Ovary (tissue), 9 donors: ENCODE measurements around the gene MPIG6B. TPM values are rescaled to one million over a fixed set of nuclear protein-coding genes. Genes with fewer than 3 reads are reported as not detected.

Source experiments
- DNase-seq, 5 donors: peaks; one replicate each; pipeline ENCODE4 v3.0.0-alpha.2; 2019 to 2020
- H3K27ac ChIP-seq, 2 donors: fragments of 200-600 bp; one replicate each; pipeline versions ENCODE4 v1.5.1 to v1.8.0; 2019 to 2022
- H3K27me3 ChIP-seq: fragments of 200-600 bp; one replicate; pipeline ENCODE4 v1.8.0; 2022
- H3K36me3 ChIP-seq: fragments of 200-600 bp; sonication (generic); one replicate; pipeline ENCODE4 v1.5.1; 2019
- H3K4me1 ChIP-seq: one replicate; pipeline ENCODE4 v1.8.1; 2013; ENCODE audit warnings: mild to moderate bottlenecking, moderate library complexity; ENCODE audit not compliant: insufficient read depth
- H3K4me3 ChIP-seq: fragments of 200-600 bp; sonication (generic); one replicate; pipeline ENCODE4 v1.5.1; 2017
- H3K9me3 ChIP-seq, 2 donors: fragments of 200-600 bp in 1 of 2; sonication (generic) in 1 of 2; one replicate each; pipeline versions ENCODE4 v1.5.1 to v1.8.1; 2013 to 2019; ENCODE audit warnings: mild to moderate bottlenecking in 1 of 2, moderate library complexity in 1 of 2
- CTCF ChIP-seq, 3 donors: fragments of 450-650 bp in 2 of 3; fragments of 200-600 bp in 1 of 3; IDR thresholded peaks; one replicate each; pipeline versions ENCODE4 v1.5.1 to v1.8.0; 2016 to 2022; ENCODE audit warnings: antibody characterized with exemption in 3 of 3, mild to moderate bottlenecking in 1 of 3
- EP300 ChIP-seq: sonication (generic); formaldehyde crosslinking; IDR thresholded peaks from one replicate; pipeline ENCODE4 v1.6.1; 2017; ENCODE audit warnings: antibody characterized with exemption
- POLR2A ChIP-seq: fragments of 450-650 bp; IDR thresholded peaks from one replicate; pipeline ENCODE4 v1.6.1; 2017; ENCODE audit warnings: antibody characterized with exemption, mild to moderate bottlenecking, moderate library complexity
- WGBS, 3 donors: extraction: QIAGEN DNeasy Blood & Tissue Kit in 1 of 3; methylation state at CpG; one replicate each; pipeline versions ENCODE4 v1.1.5 to v1.1.7; 2013 to 2017; 5-methylcytosine and 5-hydroxymethylcytosine counted together
- intact Hi-C, 4 donors: fragments of 100-400 bp; cut with DNase I; formaldehyde crosslinking; loops; one replicate each; pipeline versions ENCODE4 v1.11.0 to v1.15.1; 2022 to 2023
- polyA plus RNA-seq, 2 donors: library from polyadenylated mRNA; stranded (reverse); fragments of 200-250 nt in 1 of 2; fragments of 350-450 nt in 1 of 2; fragmentation: Illumina TruSeq in 1 of 2; extraction: RNeasy Lipid Tissue Mini Kit (QIAGEN cat#74804) in 1 of 2; gene quantifications; one replicate each; pipeline ENCODE4 v1.2.3, GENCODE V29; 2013 to 2014
- total RNA-seq, 7 donors: library from RNA; depleted of rRNA in 2 of 7; stranded (reverse); fragments of >200 nt in 2 of 7; fragmentation: NEBNext Ultra II Directional in 3 of 7; extraction: Animal tissue kit (Norgen Biotek cat#: 25700) in 3 of 7; gene quantifications; one replicate each; pipeline versions ENCODE4 v1.1.0 to v1.2.4, GENCODE V29; 2016 to 2023
- donor health status: DM: no; HTN: no; CAD: no; lungs with moderate emphysema.
- donor health status: DM: no; HTN: no; CAD: no.
- donor health status: Bipolar disorder and iron deficiency.
- donor health status: DM: yes; HTN: yes; CAD: no.
- donor health status: DM: no; HTN: no; CAD: no.
- donor health status: DM: yes; HTN: yes; CAD: no.

Gene MPIG6B
- total and polyA plus RNA-seq, 9 donors: 0.06 to 0.94 (median 0.60) TPM; not detected in 4

- H3K4me1 ChIP-seq: no peaks in the 10 kb centered on the region
- no peaks in the 10 kb centered on the region for H3K36me3 ChIP-seq
- no peak overlapping the region for H3K27ac ChIP-seq
- no peaks in the 10 kb centered on the region for H3K9me3 ChIP-seq
- no peak for DNase-seq
- intact Hi-C loops: no loop called here
- no peak overlapping the region for H3K4me3 ChIP-seq
- WGBS, 3 donors: 87 to 90% (median 87%) methylated on average over 6 of the region's 6 CpGs
- H3K27me3 ChIP-seq: no peaks in the 10 kb centered on the region
- TF ChIP-seq EP300 (no peak), CTCF (IDR thresholded peaks at IDR 0.05) (no peak), POLR2A (no peak)
These were observed 29.6 kb upstream of the MPIG6B start for GRCh38 chr6:31693535-31693934.

- no peak for TF ChIP-seq POLR2A
- TF ChIP-seq CTCF (IDR thresholded peaks at IDR 0.05): no peak
- TF ChIP-seq EP300: no peak
- no peak for DNase-seq
- intact Hi-C loops: no loop called here
- Histone ChIP-seq H3K9me3 (no peaks in the 10 kb centered on the region), H3K27me3 (no peaks in the 10 kb centered on the region), H3K4me3 (no peak overlapping the region), H3K36me3 (no peaks in the 10 kb centered on the region), H3K27ac (no peak overlapping the region), H3K4me1 (peaks cover 8% of the 10 kb centered on the region)
- 44 to 50% (median 46%) methylated on average over 3 of the region's 3 CpGs for WGBS, 3 donors
These were observed 25.6 kb upstream of the MPIG6B start for GRCh38 chr6:31697555-31697954.

- Histone ChIP-seq H3K9me3 (no peaks in the 10 kb centered on the region), H3K27me3 (no peaks in the 10 kb centered on the region), H3K36me3 (no peaks in the 10 kb centered on the region), H3K27ac (no peak overlapping the region), H3K4me3 (no peak overlapping the region), H3K4me1 (peaks cover 11% of the 10 kb centered on the region)
- DNase-seq: no peak
- intact Hi-C loops: no loop called here
- no peak for TF ChIP-seq POLR2A
- no peak for TF ChIP-seq CTCF (IDR thresholded peaks at IDR 0.05)
- no peak for TF ChIP-seq EP300
- 86 to 89% (median 87%) methylated on average over 5 of the region's 5 CpGs for WGBS, 3 donors
These were observed 22.3 kb upstream of the MPIG6B start for GRCh38 chr6:31700740-31701401.

GRCh38 chr6:31701666-31702404 is 21.3 kb upstream of the MPIG6B start:
- peak overlapping the region; percentile 58 for H3K4me3 ChIP-seq
- no peaks in the 10 kb centered on the region for H3K9me3 ChIP-seq
- 23 to 31% (median 23%) methylated on average over 7 of the region's 7 CpGs for WGBS, 3 donors
- DNase-seq: peak in 1 of 5 donors; percentile 33
- H3K27me3 ChIP-seq: no peaks in the 10 kb centered on the region
- peaks cover 11% of the 10 kb centered on the region for H3K4me1 ChIP-seq
- H3K27ac ChIP-seq: peak overlapping the region; percentile 87 to 99
- intact Hi-C loops: loop anchor here in 1 of 4 donors (2.0 kb wide), 1 partner anchor 27 kb away; the partner anchor contains the start of gene DDAH2
- no peak for TF ChIP-seq EP300
- TF ChIP-seq CTCF (IDR thresholded peaks at IDR 0.05): no peak
- no peak for TF ChIP-seq POLR2A
- no peaks in the 10 kb centered on the region for H3K36me3 ChIP-seq
